Measurements from ENCODE around the gene TECR. TPM values are rescaled to one million over a fixed set of nuclear protein-coding genes. Genes with fewer than 3 reads are reported as not detected.
A peak's percentile ranks its signal among the peaks of the same experiment; 100 is the strongest.

The TECR gene
- total and polyA plus RNA-seq, 9 of the 15 experiments (the other 6 are each of a cell fraction or from before 2014, with no cell fraction given): 29.3 to 211 (median 81.4) TPM

DNA sequence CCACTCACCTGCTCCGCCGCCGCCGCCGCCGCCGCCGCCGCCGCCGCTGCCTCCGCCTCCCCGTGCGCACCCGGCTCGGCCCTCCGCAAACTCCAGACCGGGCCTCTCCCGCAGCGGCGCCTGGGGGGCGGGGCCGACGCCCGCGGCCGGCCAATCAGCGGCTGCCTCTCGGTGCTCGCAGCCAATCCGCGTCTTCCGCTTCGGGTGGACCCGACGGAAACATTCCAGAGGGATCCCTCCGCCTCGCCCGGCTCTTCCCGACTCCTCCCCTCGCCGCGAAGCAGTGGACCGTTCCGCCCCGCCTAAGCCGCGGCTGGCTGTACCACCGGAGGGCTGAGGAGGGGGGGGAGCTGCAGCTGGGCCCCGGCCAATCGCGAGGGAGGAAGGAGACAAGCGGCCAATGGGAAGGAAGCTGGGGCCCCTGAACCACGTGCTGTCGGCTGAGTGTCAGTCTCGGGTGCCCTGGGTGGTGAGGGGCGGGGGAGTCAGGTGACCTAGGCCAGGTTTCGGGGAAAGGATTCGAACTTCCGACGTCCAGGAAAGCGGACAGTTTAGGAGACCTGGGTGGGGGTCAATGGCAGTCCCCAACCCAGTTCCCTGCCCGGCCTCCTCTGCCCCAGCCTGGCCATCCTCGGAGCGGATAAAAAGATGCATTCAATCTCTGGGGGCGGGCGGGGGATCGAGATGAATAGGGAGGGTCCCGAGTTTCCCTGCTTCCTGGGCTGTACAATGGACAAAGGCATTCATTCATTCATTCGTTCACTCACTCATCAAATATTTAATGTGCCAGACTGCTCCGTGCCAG lies 33.2 kb upstream of the TECR start, which contains the start of gene GIPC1 (continued):
- TF ChIP-seq SAP30 (IDR thresholded peaks at IDR 0.05; ENCODE audit: borderline replicate concordance, insufficient read depth, low read depth, low read length, poor library complexity, severe bottlenecking): peak; percentile 74
- TF ChIP-seq TRIM24 (IDR thresholded peaks at IDR 0.05): peak in 1 of 2 experiments; percentile 66; a peak in 1 of 4 replicates
- TF ChIP-seq XRCC4 (IDR thresholded peaks at IDR 0.05; ENCODE audit: extremely low read depth, insufficient read depth, insufficient read length): no peak
- TF ChIP-seq, protein P1, sequence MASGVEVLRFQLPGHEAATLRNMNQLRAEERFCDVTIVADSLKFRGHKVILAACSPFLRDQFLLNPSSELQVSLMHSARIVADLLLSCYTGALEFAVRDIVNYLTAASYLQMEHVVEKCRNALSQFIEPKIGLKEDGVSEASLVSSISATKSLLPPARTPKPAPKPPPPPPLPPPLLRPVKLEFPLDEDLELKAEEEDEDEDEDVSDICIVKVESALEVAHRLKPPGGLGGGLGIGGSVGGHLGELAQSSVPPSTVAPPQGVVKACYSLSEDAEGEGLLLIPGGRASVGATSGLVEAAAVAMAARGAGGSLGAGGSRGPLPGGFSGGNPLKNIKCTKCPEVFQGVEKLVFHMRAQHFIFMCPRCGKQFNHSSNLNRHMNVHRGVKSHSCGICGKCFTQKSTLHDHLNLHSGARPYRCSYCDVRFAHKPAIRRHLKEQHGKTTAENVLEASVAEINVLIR (CRISPR knock-in tag; IDR thresholded peaks at IDR 0.05): no peak; the same call in 1 of the 2 replicates
- no peak for TF ChIP-seq ILK (tag; IDR thresholded peaks at IDR 0.05; ENCODE audit: borderline replicate concordance, low read depth)
- TF ChIP-seq HMG20B (CRISPR knock-in tag; IDR thresholded peaks at IDR 0.05): no peak
- TF ChIP-seq ELF2 (CRISPR knock-in tag; IDR thresholded peaks at IDR 0.05): no peak
- TF ChIP-seq TAF1 (IDR thresholded peaks at IDR 0.05; ENCODE audit: control insufficient read depth, extremely low read depth, insufficient read depth, low read length, severe bottlenecking): no peak
- no peak for TF ChIP-seq EWSR1 (IDR thresholded peaks at IDR 0.05; ENCODE audit: borderline replicate concordance, low read depth, partially characterized antibody)
- no peak for TF ChIP-seq ZNF121 (CRISPR knock-in tag; conservative IDR thresholded peaks at IDR 0.05)
- TF ChIP-seq NELFE (IDR thresholded peaks at IDR 0.05; ENCODE audit: insufficient read depth, insufficient read length): no peak
- TF ChIP-seq PYGO2 (tag; IDR thresholded peaks at IDR 0.05): no peak
- TF ChIP-seq RB1 (IDR thresholded peaks at IDR 0.05; ENCODE audit: low read depth): no peak; the same call in 1 of the 2 replicates
- TF ChIP-seq, protein P2, sequence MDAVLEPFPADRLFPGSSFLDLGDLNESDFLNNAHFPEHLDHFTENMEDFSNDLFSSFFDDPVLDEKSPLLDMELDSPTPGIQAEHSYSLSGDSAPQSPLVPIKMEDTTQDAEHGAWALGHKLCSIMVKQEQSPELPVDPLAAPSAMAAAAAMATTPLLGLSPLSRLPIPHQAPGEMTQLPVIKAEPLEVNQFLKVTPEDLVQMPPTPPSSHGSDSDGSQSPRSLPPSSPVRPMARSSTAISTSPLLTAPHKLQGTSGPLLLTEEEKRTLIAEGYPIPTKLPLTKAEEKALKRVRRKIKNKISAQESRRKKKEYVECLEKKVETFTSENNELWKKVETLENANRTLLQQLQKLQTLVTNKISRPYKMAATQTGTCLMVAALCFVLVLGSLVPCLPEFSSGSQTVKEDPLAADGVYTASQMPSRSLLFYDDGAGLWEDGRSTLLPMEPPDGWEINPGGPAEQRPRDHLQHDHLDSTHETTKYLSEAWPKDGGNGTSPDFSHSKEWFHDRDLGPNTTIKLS (IDR thresholded peaks at IDR 0.05; ENCODE audit: borderline replicate concordance, low read depth): peak; percentile 68; the same call in 1 of the 2 replicates
- TF ChIP-seq IFI16 (CRISPR knock-in tag; IDR thresholded peaks at IDR 0.05): no peak
- TF ChIP-seq GTF2A2 (tag; IDR thresholded peaks at IDR 0.05): no peak
- no peak for TF ChIP-seq RBM17 (IDR thresholded peaks at IDR 0.05; ENCODE audit: borderline replicate concordance, low read depth, low read length)
- TF ChIP-seq NFRKB (IDR thresholded peaks at IDR 0.05; ENCODE audit: low read depth): no peak
- TF ChIP-seq ZNF263 (CRISPR knock-in tag; IDR thresholded peaks at IDR 0.05; ENCODE audit: borderline replicate concordance): no peak; the same call in 1 of the 2 replicates
- no peak for TF ChIP-seq ZNF3 (CRISPR knock-in tag; IDR thresholded peaks at IDR 0.05)
- TF ChIP-seq ARHGAP35 (IDR thresholded peaks at IDR 0.05; ENCODE audit: partially characterized antibody): no peak
- TF ChIP-seq U2AF2 (optimal IDR thresholded peaks at IDR 0.05; ENCODE audit: low read depth, low read length): no peak
- TF ChIP-seq KLF13 (tag; IDR thresholded peaks at IDR 0.05; ENCODE audit: borderline replicate concordance, low read depth): no peak
- 0 out of 2 replicates have a peak, but pooled peaks have one; percentile 29 for TF ChIP-seq TAF7 (tag; IDR thresholded peaks at IDR 0.05)
- TF ChIP-seq MXI1 (IDR thresholded peaks at IDR 0.05; ENCODE audit: low read depth, low read length): 0 out of 2 replicates have a peak, but pooled peaks have one; percentile 11
- no peak for TF ChIP-seq SMARCA4 (IDR thresholded peaks at IDR 0.05)
